Nephron (organoid): ENCODE measurements around the gene FKRP.
"Not testable (repeated sequence)": the region's sequence is repeated elsewhere in the genome, so short reads cannot be mapped to it uniquely, and the experiment has no call there.

Source experiments
- H3K27ac Mint-ChIP-seq, 3 experiments: 2 replicates each; pipeline ENCODE4 v1.8.0; 2020; ENCODE audit warnings: mixed read lengths in 3 of 3, mild to moderate bottlenecking in 2 of 3, moderate library complexity in 1 of 3
- H3K27me3 Mint-ChIP-seq: 2 replicates; pipeline ENCODE4 v1.8.0; 2021; ENCODE audit warnings: low read depth, mild to moderate bottlenecking, moderate library complexity, mixed read lengths
- H3K36me3 Mint-ChIP-seq: 2 replicates; pipeline ENCODE4 v1.8.0; 2020; ENCODE audit warnings: low read depth, mixed read lengths
- H3K4me1 Mint-ChIP-seq: 2 replicates; pipeline ENCODE4 v1.8.0; 2020; ENCODE audit warnings: mixed read lengths
- H3K4me3 Mint-ChIP-seq, 3 experiments: 2 replicates each; pipeline ENCODE4 v1.8.0; 2020; ENCODE audit warnings: mild to moderate bottlenecking in 3 of 3, mixed read lengths in 3 of 3, moderate library complexity in 2 of 3
- H3K9me3 Mint-ChIP-seq: 2 replicates; pipeline ENCODE4 v1.8.0; 2020; ENCODE audit warnings: mixed read lengths
- TF ChIP-seq, protein P1 (sequence below), 3 experiments: fragments of 200-600 bp; sonication (generic); IDR thresholded peaks; one replicate each; pipeline ENCODE4 v1.5.0; 2021; ENCODE audit warnings: antibody characterized with exemption in 3 of 3; ENCODE audit not compliant: unreplicated experiment in 3 of 3

FKRP gene

DNA sequence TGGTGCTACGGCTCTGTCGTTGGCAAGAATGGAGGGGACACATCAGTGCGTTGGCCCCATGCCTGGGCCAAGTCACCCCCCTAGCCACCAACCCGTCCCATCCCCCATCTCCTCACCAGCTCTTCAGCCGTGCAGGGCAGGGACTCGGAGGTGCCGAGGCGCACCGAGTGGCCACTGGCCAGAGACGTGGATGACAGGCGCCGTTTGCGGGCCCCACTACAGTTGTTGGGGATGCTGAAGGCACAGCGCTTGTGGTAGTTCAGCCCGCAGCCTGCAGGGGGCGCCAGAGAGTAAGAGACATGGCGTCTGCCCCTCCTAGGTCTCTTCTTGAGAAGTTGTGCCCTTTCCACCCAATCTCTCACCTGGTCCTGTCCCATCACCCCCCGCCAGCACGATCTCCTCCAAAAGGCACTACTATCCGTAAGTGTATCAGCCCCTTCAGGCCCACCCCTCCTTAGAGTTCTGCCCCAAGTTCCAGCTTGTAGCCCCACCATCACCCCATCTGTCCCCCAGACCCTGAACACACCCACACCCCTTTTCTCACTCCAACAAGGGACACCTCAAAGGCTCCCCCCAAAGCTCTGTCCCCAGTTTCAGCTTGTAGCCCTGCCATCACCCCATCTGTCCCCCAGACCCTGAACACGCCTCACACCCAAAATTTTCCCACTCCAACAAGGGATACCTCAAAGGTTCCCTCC, 41.3 kb upstream of the FKRP start:
- H3K36me3 Mint-ChIP-seq, result peaks cover 65% of the 10 kb centered on the region
- TF ChIP-seq, protein P1, sequence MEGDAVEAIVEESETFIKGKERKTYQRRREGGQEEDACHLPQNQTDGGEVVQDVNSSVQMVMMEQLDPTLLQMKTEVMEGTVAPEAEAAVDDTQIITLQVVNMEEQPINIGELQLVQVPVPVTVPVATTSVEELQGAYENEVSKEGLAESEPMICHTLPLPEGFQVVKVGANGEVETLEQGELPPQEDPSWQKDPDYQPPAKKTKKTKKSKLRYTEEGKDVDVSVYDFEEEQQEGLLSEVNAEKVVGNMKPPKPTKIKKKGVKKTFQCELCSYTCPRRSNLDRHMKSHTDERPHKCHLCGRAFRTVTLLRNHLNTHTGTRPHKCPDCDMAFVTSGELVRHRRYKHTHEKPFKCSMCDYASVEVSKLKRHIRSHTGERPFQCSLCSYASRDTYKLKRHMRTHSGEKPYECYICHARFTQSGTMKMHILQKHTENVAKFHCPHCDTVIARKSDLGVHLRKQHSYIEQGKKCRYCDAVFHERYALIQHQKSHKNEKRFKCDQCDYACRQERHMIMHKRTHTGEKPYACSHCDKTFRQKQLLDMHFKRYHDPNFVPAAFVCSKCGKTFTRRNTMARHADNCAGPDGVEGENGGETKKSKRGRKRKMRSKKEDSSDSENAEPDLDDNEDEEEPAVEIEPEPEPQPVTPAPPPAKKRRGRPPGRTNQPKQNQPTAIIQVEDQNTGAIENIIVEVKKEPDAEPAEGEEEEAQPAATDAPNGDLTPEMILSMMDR (IDR thresholded peaks at IDR 0.05; ENCODE audit: unreplicated experiment in 3 of 3), result peak; percentile 81 to 86 (median 83)
- no peak overlapping the region for H3K4me3 Mint-ChIP-seq
- no peaks in the 10 kb centered on the region for H3K27me3 Mint-ChIP-seq
- H3K27ac Mint-ChIP-seq, result no peak overlapping the region
- H3K9me3 Mint-ChIP-seq, result no peaks in the 10 kb centered on the region
- no peaks in the 10 kb centered on the region for H3K4me1 Mint-ChIP-seq

DNA sequence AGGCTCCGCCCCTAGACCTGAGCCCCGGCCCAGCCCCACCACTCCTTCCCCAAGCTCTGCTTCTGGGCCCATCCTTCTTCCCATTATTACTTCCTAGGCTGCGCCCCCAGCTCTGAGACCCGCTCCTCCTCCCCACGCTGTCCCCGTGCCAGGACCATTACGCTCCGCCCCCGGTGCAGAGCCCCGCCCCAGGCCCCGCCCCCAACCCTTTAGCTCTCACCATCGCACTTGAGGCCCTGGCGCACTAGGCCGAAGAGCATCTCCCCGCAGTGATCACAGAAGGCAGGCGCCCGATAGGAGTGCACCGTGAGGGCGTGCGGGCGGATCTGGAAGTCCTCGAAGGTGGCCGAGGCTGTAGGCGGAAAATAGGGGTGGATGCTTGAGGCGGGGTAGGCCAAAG, 35.2 kb upstream of the FKRP start:
- TF ChIP-seq, protein P1 (IDR thresholded peaks at IDR 0.05; ENCODE audit: unreplicated experiment in 3 of 3), result no peak
- H3K9me3 Mint-ChIP-seq, result no peaks in the 10 kb centered on the region

DNA sequence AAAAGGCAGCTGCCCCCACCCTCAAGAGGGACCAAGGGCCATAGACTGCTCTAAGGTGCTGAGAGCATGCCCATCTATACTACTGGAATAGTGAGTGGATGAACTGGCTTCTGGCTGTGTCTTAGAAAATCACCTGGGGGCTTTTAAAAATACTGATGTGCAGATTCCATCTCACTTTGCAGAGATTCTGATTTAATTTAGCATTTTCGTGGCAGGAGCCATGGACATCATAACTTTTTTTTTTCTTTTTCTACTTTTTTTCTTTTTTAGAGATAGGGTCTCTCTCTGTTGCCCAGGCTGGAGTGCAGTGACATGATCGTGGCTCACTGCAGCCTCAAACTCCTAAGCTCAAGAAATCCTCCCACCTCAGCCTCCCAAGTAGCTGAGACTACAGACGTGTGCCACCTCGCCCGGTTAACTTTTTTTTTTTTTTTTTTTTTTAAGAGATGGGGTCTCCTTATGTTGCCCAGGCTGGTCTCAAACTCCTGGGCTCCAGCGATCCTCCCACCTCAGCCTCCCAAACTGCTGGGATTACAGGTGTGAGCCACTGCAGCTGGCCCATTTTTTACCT, 33.0 kb upstream of the FKRP start:
- peaks cover 17% of the 10 kb centered on the region for H3K36me3 Mint-ChIP-seq
- not testable (repeated sequence) for H3K27me3 Mint-ChIP-seq, H3K9me3 Mint-ChIP-seq

More for the DNA sequence above, 35.2 kb upstream of the FKRP start:
- H3K27me3 Mint-ChIP-seq, result no peaks in the 10 kb centered on the region
- no peak overlapping the region for H3K4me3 Mint-ChIP-seq
- peaks cover 32% of the 10 kb centered on the region for H3K36me3 Mint-ChIP-seq
- peaks cover 6% of the 10 kb centered on the region for H3K4me1 Mint-ChIP-seq
- H3K27ac Mint-ChIP-seq, result no peak overlapping the region

DNA sequence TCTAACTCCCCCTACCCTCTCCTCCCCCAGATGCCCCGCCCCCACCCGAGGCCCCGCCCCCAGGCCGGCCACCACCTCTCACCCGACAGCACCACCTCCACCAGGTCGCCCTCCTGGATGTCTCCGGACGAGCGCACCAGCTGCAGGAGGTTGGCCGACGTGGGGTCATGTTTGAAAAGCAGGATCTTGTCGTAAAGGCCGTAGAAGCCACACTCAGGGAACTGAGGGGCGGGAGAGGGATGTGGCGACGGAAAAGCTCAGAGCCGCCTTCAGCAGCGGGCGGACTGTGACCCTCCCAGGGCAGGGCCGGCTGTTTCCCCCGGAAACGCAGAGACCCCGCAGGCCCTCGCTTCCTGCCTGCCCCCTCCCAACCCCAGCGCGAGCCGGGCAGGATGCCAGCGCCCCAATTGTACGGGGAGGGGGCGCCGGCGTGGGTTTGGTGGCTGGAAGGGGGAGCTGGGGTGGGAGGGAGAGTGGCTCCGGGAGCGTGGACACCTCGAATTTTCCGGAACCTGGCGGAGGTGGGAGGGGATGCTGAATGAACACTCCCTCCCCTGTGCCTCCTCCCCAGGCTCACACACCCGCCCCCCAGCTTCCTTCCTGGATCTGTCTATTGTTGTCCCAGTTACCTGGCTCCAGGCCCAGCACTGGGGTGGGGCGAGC, 31.9 kb upstream of the FKRP start:
- peak overlapping the region; percentile 84 to 93 (median 91) for H3K27ac Mint-ChIP-seq
- TF ChIP-seq, protein P1 (IDR thresholded peaks at IDR 0.05; ENCODE audit: unreplicated experiment in 3 of 3), result no peak
- peaks cover 9% of the 10 kb centered on the region for H3K4me1 Mint-ChIP-seq
- H3K4me3 Mint-ChIP-seq, result peak overlapping the region; percentile 97 to 98 (median 98)
- peaks cover 13% of the 10 kb centered on the region for H3K36me3 Mint-ChIP-seq
- no peaks in the 10 kb centered on the region for H3K27me3 Mint-ChIP-seq
- H3K9me3 Mint-ChIP-seq, result no peaks in the 10 kb centered on the region

More for the DNA sequence above, 33.0 kb upstream of the FKRP start:
- peak overlapping the region; percentile 97 to 98 (median 98) for H3K4me3 Mint-ChIP-seq
- peak overlapping the region; percentile 70 to 91 (median 72) for H3K27ac Mint-ChIP-seq
- H3K4me1 Mint-ChIP-seq, result not testable (repeated sequence)

DNA sequence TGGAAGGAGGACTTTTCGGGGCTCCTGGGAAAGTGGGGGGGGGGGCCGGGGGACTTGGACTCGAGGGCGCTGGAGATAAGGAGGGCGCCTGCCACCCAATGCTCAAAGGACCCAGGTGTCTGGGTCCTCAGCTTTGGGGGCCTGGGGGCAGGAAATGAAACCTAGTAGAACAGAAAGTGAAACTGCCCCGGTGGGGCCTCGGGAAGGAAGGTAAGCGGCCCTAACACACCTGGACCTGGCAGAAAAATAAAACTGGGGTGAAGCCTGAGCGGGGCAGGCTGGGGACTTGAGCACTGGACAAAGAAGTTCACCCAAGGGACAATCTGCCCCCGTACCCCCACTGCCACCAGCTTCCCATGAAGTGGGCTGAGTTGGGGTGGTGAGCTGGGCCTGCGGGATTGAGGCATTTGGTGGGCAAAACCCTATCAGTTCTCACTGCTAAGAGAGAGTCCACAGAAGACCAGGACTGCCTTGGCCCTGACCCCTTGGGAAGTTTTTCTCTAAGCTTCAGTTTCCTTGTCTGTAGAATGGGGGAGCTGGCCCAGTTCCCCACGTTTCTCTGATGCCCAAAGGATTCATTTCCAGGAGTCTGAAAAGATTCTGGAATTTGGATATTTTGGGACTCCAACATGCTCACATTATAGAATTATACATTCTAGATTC, 31.3 kb upstream of the FKRP start:
- TF ChIP-seq, protein P1 (IDR thresholded peaks at IDR 0.05; ENCODE audit: unreplicated experiment in 3 of 3), result no peak
- peak overlapping the region; percentile 84 to 93 (median 91) for H3K27ac Mint-ChIP-seq

DNA sequence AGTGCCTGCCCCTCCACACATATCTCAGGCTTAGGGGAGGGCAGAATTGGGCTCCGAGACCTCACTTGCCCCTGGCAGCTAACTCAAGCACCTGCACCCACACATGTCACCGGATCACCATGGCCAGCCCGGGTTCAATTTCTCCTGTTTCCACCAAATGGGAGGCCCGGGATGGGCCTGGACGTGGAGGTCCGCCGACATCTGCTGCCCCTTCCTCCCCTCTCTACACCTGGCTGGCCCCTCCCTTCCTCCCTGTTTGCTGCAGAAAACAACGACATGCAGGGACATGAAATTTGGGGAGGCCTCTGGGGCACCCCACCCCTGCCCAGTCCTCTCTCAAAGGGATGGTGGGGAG, 30.3 kb upstream of the FKRP start:
- Mint-ChIP-seq H3K36me3 (peaks cover 5% of the 10 kb centered on the region), H3K4me1 (peaks cover 9% of the 10 kb centered on the region), H3K4me3 (peak overlapping the region; percentile 97 to 98 (median 98)), H3K27me3 (no peaks in the 10 kb centered on the region), H3K9me3 (no peaks in the 10 kb centered on the region), H3K27ac (peak overlapping the region; percentile 84 to 93 (median 91))
- TF ChIP-seq, protein P1 (IDR thresholded peaks at IDR 0.05; ENCODE audit: unreplicated experiment in 3 of 3), result no peak

More for the DNA sequence above, 31.3 kb upstream of the FKRP start:
- H3K36me3 Mint-ChIP-seq, result peaks cover 9% of the 10 kb centered on the region
- peak overlapping the region; percentile 97 to 98 (median 98) for H3K4me3 Mint-ChIP-seq
- peaks cover 9% of the 10 kb centered on the region for H3K4me1 Mint-ChIP-seq
- no peaks in the 10 kb centered on the region for H3K9me3 Mint-ChIP-seq
- no peaks in the 10 kb centered on the region for H3K27me3 Mint-ChIP-seq
